GM10266 (cell line): ENCODE data around the gene AFAP1.

Experiments used
- DNase-seq: peaks from one replicate; pipeline ENCODE4 v3.0.0; 2012; ENCODE audit errors: extremely low spot score
- CTCF ChIP-seq: IDR thresholded peaks from 2 replicates; pipeline ENCODE4 v1.5.1; 2012; ENCODE audit warnings: mild to moderate bottlenecking, low read depth; ENCODE audit not compliant: control insufficient read depth, insufficient read depth; ENCODE audit errors: missing control alignments

Gene AFAP1

GRCh38 chr4:7757501-7758471, 181.9 kb downstream of the AFAP1 start:
- no peak for TF ChIP-seq CTCF
- DNase-seq: no peak

GRCh38 chr4:7756561-7757355, 182.9 kb downstream of the AFAP1 start:
- DNase-seq: no peak
- TF ChIP-seq CTCF: no peak

GRCh38 chr4:7756071-7756470, 183.6 kb downstream of the AFAP1 start:
- no peak for TF ChIP-seq CTCF
- no peak for DNase-seq

- TF ChIP-seq CTCF: no peak
These were observed 184.1 kb downstream of the AFAP1 start for GRCh38 chr4:7755561-7755960.

GRCh38 chr4:7754565-7755262, 184.9 kb downstream of the AFAP1 start:
- no peak for TF ChIP-seq CTCF

More at GRCh38 chr4:7755561-7755960, 184.1 kb downstream of the AFAP1 start:
- DNase-seq: no peak

GRCh38 chr4:7753931-7754465, 185.7 kb downstream of the AFAP1 start:
- no peak for TF ChIP-seq CTCF
- DNase-seq: no peak

More at GRCh38 chr4:7754565-7755262, 184.9 kb downstream of the AFAP1 start:
- no peak for DNase-seq
